ENCODE data around the gene RPL37. TPM values are rescaled to one million over a fixed set of nuclear protein-coding genes. Genes with fewer than 3 reads are reported as not detected.

RPL37 gene
- polyA plus RNA-seq, 4 donors = 1,771 to 1,971 (median 1,837) TPM

Other genes with a start within 250 kb of the RPL37 start
- 10 to 100 TPM in 3 of 4 donors, 1 to 10 TPM in 1; 2.8 to 13.6 (median 11.3) TPM for gene PTGER4, start 155.3 kb downstream of the RPL37 start, polyA plus RNA-seq (ENCODE audit: insufficient read length in 4 of 4)
- gene TTC33, start 79.3 kb downstream of the RPL37 start, polyA plus RNA-seq (ENCODE audit: insufficient read length in 4 of 4) = 10 to 100 TPM; 22.0 to 38.8 (median 34.5) TPM
- gene PRKAA1, start 36.8 kb downstream of the RPL37 start, polyA plus RNA-seq (ENCODE audit: insufficient read length in 4 of 4) = 10 to 100 TPM; 53.3 to 82.0 (median 78.5) TPM
- gene CARD6, start 6.1 kb upstream of the RPL37 start, polyA plus RNA-seq (ENCODE audit: insufficient read length in 4 of 4) = 1 to 10 TPM; 2.5 to 3.4 (median 3.0) TPM
- gene C7, start 74.3 kb upstream of the RPL37 start, polyA plus RNA-seq (ENCODE audit: insufficient read length in 4 of 4) = 100 to 1,000 TPM in 3 of 4 donors, 10 to 100 TPM in 1; 26.7 to 210 (median 126) TPM
- gene MROH2B, start 236.1 kb upstream of the RPL37 start, polyA plus RNA-seq (ENCODE audit: insufficient read length in 4 of 4) = under 1 TPM in 2 of 4 donors, not detected in 2; 0.21 to 0.29 TPM